GM12874 (cell line): ENCODE measurements around the gene SRRM5.
A peak's percentile ranks its signal among the peaks of the same experiment; 100 is the strongest.

Experiments used
- CTCF ChIP-seq: IDR thresholded peaks from 2 replicates; pipeline ENCODE4 v1.5.1; 2011; ENCODE audit warnings: low read depth, mild to moderate bottlenecking, control low read depth, low read length, moderate library complexity; ENCODE audit not compliant: insufficient read depth

The SRRM5 gene

GRCh38 chr19:43644181-43644580 is 32.3 kb downstream of the SRRM5 start:
- TF ChIP-seq CTCF, result no peak

- no peak for TF ChIP-seq CTCF
Observed at GRCh38 chr19:43648633-43649032, 36.7 kb downstream of the SRRM5 start.

- no peak for TF ChIP-seq CTCF
Observed at GRCh38 chr19:43649514-43649913, 37.6 kb downstream of the SRRM5 start.

GRCh38 chr19:43651758-43652545 is 40.1 kb downstream of the SRRM5 start:
- TF ChIP-seq CTCF, result peak; percentile 72

GRCh38 chr19:43652546-43652874 is 40.6 kb downstream of the SRRM5 start:
- TF ChIP-seq CTCF, result no peak

- no peak for TF ChIP-seq CTCF
Observed at GRCh38 chr19:43656436-43656835, 44.5 kb downstream of the SRRM5 start.

GRCh38 chr19:43658001-43658400 is 46.1 kb downstream of the SRRM5 start:
- no peak for TF ChIP-seq CTCF
